WI38 (cell line): Measurements from ENCODE around the gene FOXN3.

Source experiments
- H3K4me3 ChIP-seq: 2 replicates; pipeline ENCODE4 v1.5.1; 2011; ENCODE audit warnings: low read depth, mild to moderate bottlenecking, control low read depth, low read length
- TF ChIP-seq, protein P1 (sequence below): IDR thresholded peaks from 2 replicates; pipeline ENCODE4 v1.5.1; 2012; ENCODE audit warnings: low read depth, mild to moderate bottlenecking, control low read depth, low read length

The FOXN3 gene

DNA sequence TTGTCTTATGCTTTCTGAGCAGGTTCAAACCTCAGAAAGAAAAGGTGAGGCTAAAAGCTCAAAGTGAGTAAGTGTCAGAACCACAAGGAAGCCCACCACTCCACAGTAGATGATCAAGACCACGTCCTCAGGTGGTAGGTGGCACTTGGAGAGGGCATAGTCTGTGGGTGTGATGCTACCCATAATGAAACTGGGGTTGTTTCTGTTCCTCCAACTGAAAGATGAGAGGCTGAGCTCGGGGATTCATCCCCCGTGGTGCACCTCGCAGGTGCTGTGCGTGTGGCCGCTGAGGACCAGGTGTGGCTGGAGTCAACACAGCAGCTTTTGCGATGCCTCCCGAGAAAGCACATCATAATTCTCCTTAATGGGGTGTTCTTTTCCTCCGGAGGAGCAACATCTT, 306.9 kb downstream of the FOXN3 start:
- TF ChIP-seq, protein P1, sequence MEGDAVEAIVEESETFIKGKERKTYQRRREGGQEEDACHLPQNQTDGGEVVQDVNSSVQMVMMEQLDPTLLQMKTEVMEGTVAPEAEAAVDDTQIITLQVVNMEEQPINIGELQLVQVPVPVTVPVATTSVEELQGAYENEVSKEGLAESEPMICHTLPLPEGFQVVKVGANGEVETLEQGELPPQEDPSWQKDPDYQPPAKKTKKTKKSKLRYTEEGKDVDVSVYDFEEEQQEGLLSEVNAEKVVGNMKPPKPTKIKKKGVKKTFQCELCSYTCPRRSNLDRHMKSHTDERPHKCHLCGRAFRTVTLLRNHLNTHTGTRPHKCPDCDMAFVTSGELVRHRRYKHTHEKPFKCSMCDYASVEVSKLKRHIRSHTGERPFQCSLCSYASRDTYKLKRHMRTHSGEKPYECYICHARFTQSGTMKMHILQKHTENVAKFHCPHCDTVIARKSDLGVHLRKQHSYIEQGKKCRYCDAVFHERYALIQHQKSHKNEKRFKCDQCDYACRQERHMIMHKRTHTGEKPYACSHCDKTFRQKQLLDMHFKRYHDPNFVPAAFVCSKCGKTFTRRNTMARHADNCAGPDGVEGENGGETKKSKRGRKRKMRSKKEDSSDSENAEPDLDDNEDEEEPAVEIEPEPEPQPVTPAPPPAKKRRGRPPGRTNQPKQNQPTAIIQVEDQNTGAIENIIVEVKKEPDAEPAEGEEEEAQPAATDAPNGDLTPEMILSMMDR, result no peak
- H3K4me3 ChIP-seq, result no peak overlapping the region

DNA sequence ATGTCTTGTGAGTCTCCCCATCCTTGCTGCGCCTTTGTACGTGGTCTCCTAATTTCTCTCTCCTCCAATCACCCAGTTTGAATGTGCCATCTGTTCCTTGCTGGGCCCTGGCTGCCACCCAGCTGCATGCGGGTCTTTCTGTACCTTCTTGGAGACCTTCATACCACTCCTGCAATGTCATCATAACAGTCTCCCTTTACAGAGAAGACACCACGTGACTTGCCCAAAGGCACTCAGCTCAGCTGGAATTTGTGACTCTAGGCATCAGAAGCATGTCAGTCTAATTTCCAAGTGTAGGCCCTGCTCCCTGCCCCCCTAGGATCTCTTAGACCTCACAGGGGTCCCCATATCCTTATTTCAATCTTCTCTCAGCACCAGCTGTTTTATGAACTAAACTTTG, 308.4 kb downstream of the FOXN3 start:
- TF ChIP-seq, protein P1, result no peak
- H3K4me3 ChIP-seq, result no peak overlapping the region

DNA sequence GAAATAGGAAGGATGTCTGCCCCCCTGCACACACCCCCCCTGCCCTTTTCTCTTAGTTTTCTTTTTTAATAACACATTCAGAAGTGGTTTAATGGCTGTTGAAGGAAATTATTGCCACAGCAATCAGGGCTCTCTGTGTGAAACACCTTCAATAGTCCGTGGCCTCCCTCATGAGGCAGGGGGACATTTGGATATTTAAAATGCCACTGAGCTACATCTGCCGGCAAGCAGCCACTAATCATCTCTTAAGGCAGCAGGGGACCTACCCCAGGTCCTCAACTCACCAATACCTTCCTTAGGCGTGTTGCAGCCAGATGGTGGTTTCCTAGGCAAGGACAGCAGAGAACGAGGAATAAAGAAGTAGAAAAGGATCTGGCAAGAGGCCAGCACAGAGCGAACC, 309.4 kb downstream of the FOXN3 start:
- TF ChIP-seq, protein P1, result no peak
- H3K4me3 ChIP-seq, result no peak overlapping the region
